Lower lobe of right lung (tissue), 2 donors: ENCODE data around the gene TPO. TPM values are rescaled to one million over a fixed set of nuclear protein-coding genes. Genes with fewer than 3 reads are reported as not detected.
"Not testable (repeated sequence)": the region's sequence is repeated elsewhere in the genome, so short reads cannot be mapped to it uniquely, and the experiment has no call there.

ENCODE experiments used
- ATAC-seq, 2 donors: fragments of 200-7000 bp; cut with Tn5 transposase; one replicate each; pipeline ENCODE4 v1.9.1; 2020 to 2022; ENCODE audit warnings: mild to moderate bottlenecking in 2 of 2, moderate library complexity in 2 of 2
- DNase-seq: peaks from one replicate; pipeline ENCODE4 v3.0.0-alpha.2; 2020
- H3K27ac ChIP-seq: fragments of 200-600 bp; one replicate; pipeline ENCODE4 v1.8.0; 2022
- H3K27me3 ChIP-seq: fragments of 200-600 bp; one replicate; pipeline ENCODE4 v1.8.0; 2022; ENCODE audit warnings: low read depth
- H3K36me3 ChIP-seq: fragments of 200-600 bp; one replicate; pipeline ENCODE4 v1.8.0; 2022; ENCODE audit warnings: mild to moderate bottlenecking
- H3K4me1 ChIP-seq: fragments of 200-600 bp; one replicate; pipeline ENCODE4 v1.8.0; 2022
- H3K4me3 ChIP-seq: fragments of 200-600 bp; one replicate; pipeline ENCODE4 v1.8.0; 2022; ENCODE audit warnings: mild to moderate bottlenecking
- H3K9me3 ChIP-seq: fragments of 200-600 bp; one replicate; pipeline ENCODE4 v1.8.0; 2022
- CTCF ChIP-seq: fragments of 200-600 bp; IDR thresholded peaks from one replicate; pipeline ENCODE4 v1.8.0; 2022; ENCODE audit warnings: antibody characterized with exemption, mild to moderate bottlenecking
- intact Hi-C: fragments of 100-400 bp; cut with DNase I; formaldehyde crosslinking; loops from one replicate; pipeline ENCODE4 v1.11.0; 2022
- total RNA-seq: library from RNA; stranded (reverse); fragmentation: NEBNext Ultra II Directional; extraction: Animal tissue kit (Norgen Biotek cat#: 25700); gene quantifications from one replicate; pipeline ENCODE4 v1.2.1, GENCODE V29; 2021
- donor health status: DM: no; HTN: yes; CAD: no; lungs with severe emphysema.

Gene TPO
- total RNA-seq, 1 donor from 2014 or later, result 0.21 TPM

DNA sequence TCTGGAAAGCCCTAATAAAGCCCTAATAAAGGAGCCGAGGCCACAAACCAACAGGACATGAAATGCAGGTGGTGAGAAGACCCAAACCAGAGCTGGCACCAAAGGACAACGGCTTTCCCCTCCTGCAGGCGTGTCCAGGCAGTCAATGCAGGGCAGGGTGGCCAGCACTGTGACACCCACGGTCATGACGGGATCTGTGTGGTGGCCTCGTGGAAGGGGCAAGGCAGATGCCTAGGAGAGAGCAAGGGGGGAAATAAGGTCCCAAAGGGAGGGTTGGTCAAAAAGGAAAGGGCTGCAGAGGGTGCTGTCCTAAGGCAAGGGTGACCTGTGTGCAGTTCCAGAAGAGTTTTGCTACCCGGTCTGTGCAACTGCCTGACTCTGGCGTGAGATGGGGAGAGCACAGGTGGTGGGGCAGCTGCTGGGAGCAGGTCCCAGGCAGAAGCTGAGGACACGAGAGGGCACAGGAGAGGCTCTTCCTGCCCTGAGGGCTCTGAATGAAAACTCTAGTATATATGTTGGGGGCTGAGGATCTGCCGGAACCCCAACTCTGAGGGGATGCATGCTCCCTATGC, 156.7 kb downstream of the TPO start:
- intact Hi-C loops, result no loop called here
- TF ChIP-seq CTCF, result no peak
- Histone ChIP-seq H3K27me3 (no peaks in the 10 kb centered on the region), H3K36me3 (no peaks in the 10 kb centered on the region), H3K4me3 (no peak overlapping the region), H3K4me1 (no peaks in the 10 kb centered on the region), H3K9me3 (no peaks in the 10 kb centered on the region), H3K27ac (no peak overlapping the region)
- peak in 1 of 2 donors; percentile 38 for ATAC-seq
- no peak for DNase-seq

DNA sequence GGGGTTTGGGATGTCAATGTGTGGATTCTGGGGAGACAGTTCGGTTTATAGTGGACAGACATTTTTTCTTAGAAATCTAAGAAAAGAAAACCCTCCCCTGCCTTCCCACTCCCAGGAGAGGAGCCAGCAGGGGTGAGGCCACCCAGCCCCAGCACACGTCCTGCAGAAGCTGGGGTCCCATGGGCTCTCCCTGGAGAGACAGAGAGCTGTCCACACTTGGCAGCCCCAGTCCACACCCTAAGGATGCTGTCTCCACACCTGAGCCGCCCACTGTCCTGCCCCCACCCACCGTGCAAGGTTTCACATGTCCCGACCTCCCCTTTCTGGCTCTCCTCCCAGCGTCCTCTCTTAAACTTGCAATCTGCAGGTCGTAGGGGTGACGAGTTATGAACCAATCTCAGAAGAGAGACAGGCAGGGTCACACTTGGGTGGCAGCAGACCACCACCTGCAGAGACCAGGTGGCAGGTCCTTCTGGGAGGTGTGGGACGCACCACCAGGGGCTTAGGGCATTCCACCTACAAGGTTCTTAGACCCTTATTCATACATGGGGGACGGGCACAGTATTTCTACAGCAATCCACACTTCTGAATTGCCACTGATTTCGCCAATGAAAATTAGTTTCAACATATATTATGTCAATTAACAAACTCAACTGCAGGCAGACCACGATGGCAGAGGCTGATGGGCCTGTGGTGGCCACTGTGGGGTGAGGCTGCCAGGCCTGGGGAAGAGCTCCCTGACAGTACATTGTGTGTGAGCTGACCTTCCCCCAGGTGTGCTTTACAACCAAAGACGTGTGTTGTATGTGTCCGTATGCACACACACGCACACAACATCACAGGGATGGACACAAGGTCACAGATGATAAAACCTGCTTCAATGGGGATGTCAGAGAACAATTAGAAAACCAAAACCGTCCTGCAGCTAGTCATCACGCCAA, 158.5 kb downstream of the TPO start:
- no peak for TF ChIP-seq CTCF
- DNase-seq (peak; percentile 18), ATAC-seq (no peak)
- Histone ChIP-seq H3K27me3 (no peaks in the 10 kb centered on the region), H3K9me3 (no peaks in the 10 kb centered on the region), H3K4me3 (no peak overlapping the region), H3K4me1 (no peaks in the 10 kb centered on the region), H3K27ac (no peak overlapping the region), H3K36me3 (no peaks in the 10 kb centered on the region)
- intact Hi-C loops, result no loop called here

DNA sequence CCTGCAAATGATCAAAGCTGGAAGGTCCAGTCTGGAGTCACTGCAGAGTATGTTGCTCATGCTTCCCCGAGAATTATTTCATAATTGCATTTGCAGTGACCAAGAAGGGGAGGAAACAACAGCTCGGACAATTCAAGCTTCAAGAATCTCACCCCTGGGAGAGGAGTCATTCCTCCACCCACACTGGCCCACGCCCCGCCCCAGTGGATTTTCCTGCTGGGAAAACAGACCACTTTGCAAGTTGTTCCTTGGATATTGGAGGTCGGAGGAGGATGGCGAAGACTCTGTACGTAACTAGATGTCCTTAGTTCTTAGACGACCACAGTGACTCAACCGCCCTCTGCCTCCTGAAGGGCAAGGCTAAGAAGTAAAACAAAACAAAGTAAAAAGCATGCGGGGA, 159.4 kb downstream of the TPO start:
- TF ChIP-seq CTCF, result no peak
- no peaks in the 10 kb centered on the region for H3K27me3 ChIP-seq
- H3K27ac ChIP-seq, result no peak overlapping the region
- no peaks in the 10 kb centered on the region for H3K36me3 ChIP-seq
- ATAC-seq (no peak), DNase-seq (no peak)
- H3K4me3 ChIP-seq, result no peak overlapping the region
- H3K4me1 ChIP-seq, result no peaks in the 10 kb centered on the region
- intact Hi-C loops, result no loop called here
- no peaks in the 10 kb centered on the region for H3K9me3 ChIP-seq

- Histone ChIP-seq H3K36me3 (no peaks in the 10 kb centered on the region), H3K4me3 (no peak overlapping the region), H3K27me3 (no peaks in the 10 kb centered on the region), H3K27ac (no peak overlapping the region), H3K4me1 (no peaks in the 10 kb centered on the region), H3K9me3 (no peaks in the 10 kb centered on the region)
- ATAC-seq, result no peak
- TF ChIP-seq CTCF, result no peak
- intact Hi-C loops, result no loop called here
- DNase-seq, result no peak
Measured at GRCh38 chr2:1577846-1578245, 164.6 kb downstream of the TPO start.

DNA sequence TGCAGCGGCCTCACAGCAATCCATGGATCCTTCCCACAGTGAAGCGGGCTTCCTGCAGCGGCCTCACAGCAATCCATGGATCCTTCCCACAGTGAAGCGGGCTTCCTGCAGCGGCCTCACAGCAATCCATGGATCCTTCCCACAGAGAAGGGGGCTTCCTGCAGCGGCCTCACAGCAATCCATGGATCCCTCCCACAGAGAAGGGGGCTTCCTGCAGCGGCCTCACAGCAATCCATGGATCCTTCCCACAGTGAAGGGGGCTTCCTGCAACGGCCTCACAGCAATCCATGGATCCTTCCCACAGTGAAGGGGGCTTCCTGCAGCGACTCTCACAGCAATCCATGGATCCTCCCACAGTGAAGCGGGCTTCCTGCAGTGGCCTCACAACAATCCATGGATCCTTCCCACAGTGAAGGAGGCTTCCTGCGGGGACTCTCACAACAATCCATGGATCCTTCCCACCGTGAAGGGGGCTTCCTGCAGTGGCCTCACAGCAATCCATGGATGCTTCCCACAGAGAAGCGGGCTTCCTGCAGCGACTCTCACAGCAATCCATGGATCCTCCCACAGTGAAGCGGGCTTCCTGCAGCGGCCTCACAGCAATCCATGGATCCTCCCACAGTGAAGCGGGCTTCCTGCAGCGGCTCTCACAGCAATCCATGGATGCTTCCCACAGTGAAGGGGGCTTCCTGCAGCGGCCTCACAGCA, 168.1 kb downstream of the TPO start:
- ATAC-seq, DNase-seq, H3K36me3 ChIP-seq, H3K27ac ChIP-seq, intact Hi-C loops, H3K9me3 ChIP-seq, H3K4me1 ChIP-seq, H3K4me3 ChIP-seq, H3K27me3 ChIP-seq: not testable (repeated sequence)
